Measurements from ENCODE around the gene CPS1.

DNA sequence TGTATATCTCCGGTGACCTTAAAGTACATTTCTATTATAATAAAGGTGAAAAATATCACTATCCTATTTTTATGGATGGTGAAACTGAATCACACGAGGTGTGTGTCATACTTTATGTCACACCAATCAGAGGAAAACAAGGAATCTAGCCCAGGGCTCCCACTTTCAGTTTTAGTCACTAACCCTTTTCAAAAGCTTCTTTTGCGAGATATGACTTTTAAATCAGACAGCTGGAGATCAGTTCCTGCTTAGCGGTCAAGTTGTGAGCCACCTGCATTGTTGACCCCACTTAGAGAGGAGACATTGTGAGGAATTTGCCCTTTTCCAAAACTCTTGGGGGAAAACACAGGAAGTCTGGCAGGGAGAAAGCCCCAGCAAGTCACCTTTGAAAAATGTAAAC lies 70.5 kb downstream of the CPS1 start:
- TF ChIP-seq POLR2A (IDR thresholded peaks at IDR 0.05; ENCODE audit: low read length) (no peak), GATA1 (IDR thresholded peaks at IDR 0.05; ENCODE audit: low read depth, low read length) (no peak)
